ENCODE measurements around the gene GNG7.

- no peak for TF ChIP-seq SNAI2 (CRISPR knock-in tag; IDR thresholded peaks at IDR 0.05)
- no peak for TF ChIP-seq ISL1 (CRISPR knock-in tag; IDR thresholded peaks at IDR 0.05)
- no peak for TF ChIP-seq TSHZ2 (CRISPR knock-in tag; IDR thresholded peaks at IDR 0.05)
- TF ChIP-seq PPARA (CRISPR knock-in tag; IDR thresholded peaks at IDR 0.05; ENCODE audit: borderline replicate concordance): no peak
- TF ChIP-seq POU6F1 (CRISPR knock-in tag; IDR thresholded peaks at IDR 0.05; ENCODE audit: borderline replicate concordance, low read depth): no peak
- no peak for TF ChIP-seq CREB5 (CRISPR knock-in tag; IDR thresholded peaks at IDR 0.05; ENCODE audit: low read depth)
- TF ChIP-seq OSR1 (CRISPR knock-in tag; IDR thresholded peaks at IDR 0.05): no peak
- no peak for TF ChIP-seq CSRNP3 (CRISPR knock-in tag; IDR thresholded peaks at IDR 0.05)
- no peak for TF ChIP-seq RARB (CRISPR knock-in tag; IDR thresholded peaks at IDR 0.05)
- no peak for TF ChIP-seq TOX (CRISPR knock-in tag; IDR thresholded peaks at IDR 0.05; ENCODE audit: borderline replicate concordance)
- TF ChIP-seq PATZ1 (CRISPR knock-in tag; IDR thresholded peaks at IDR 0.05; ENCODE audit: borderline replicate concordance): no peak
- TF ChIP-seq ZNF8 (CRISPR knock-in tag; IDR thresholded peaks at IDR 0.05): no peak
- no peak for TF ChIP-seq ARNTL (CRISPR knock-in tag; IDR thresholded peaks at IDR 0.05; ENCODE audit: borderline replicate concordance, low read depth)
- no peak for TF ChIP-seq CSDC2 (CRISPR knock-in tag; IDR thresholded peaks at IDR 0.05)
Observed at GRCh38 chr19:2694196-2694595, 8.3 kb downstream of the GNG7 start.
